ENCODE measurements around the gene GABBR1.

The GABBR1 gene

GRCh38 chr6:29584821-29585220 is 48.2 kb downstream of the GABBR1 start, which contains the start of gene OR2H2:
Gene OR2H2 (plus strand): TSS chr6:29585121. CDS start chr6:29587945, 2,824 bp downstream.
- no peak for DNase-seq (ENCODE audit: extremely low read depth, low read depth)
- no peak for TF ChIP-seq CTCF (IDR thresholded peaks at IDR 0.05; ENCODE audit: low read depth, low read length)

GRCh38 chr6:29577544-29577943 is 55.4 kb downstream of the GABBR1 start:
- no peak for TF ChIP-seq CTCF (IDR thresholded peaks at IDR 0.05; ENCODE audit: low read depth, low read length)
- DNase-seq (ENCODE audit: extremely low read depth, low read depth) = no peak

- no peak for TF ChIP-seq CTCF (IDR thresholded peaks at IDR 0.05; ENCODE audit: low read depth, low read length)
- DNase-seq (ENCODE audit: extremely low read depth, low read depth) = no peak
Measured at GRCh38 chr6:29576056-29576455, 56.9 kb downstream of the GABBR1 start.

- DNase-seq (ENCODE audit: extremely low read depth, low read depth) = no peak
- no peak for TF ChIP-seq CTCF (IDR thresholded peaks at IDR 0.05; ENCODE audit: low read depth, low read length)
Measured at GRCh38 chr6:29567991-29568390, 65.0 kb downstream of the GABBR1 start.

- TF ChIP-seq CTCF (IDR thresholded peaks at IDR 0.05; ENCODE audit: low read depth, low read length) = no peak
- DNase-seq (ENCODE audit: extremely low read depth, low read depth) = no peak
Measured at GRCh38 chr6:29567541-29567940, 65.4 kb downstream of the GABBR1 start.

GRCh38 chr6:29566856-29567255 is 66.1 kb downstream of the GABBR1 start:
- DNase-seq (ENCODE audit: extremely low read depth, low read depth) = no peak
- no peak for TF ChIP-seq CTCF (IDR thresholded peaks at IDR 0.05; ENCODE audit: low read depth, low read length)

GRCh38 chr6:29564875-29565274 is 68.1 kb downstream of the GABBR1 start:
- DNase-seq (ENCODE audit: extremely low read depth, low read depth) = no peak
- TF ChIP-seq CTCF (IDR thresholded peaks at IDR 0.05; ENCODE audit: low read depth, low read length) = no peak
